Astrocyte (in vitro differentiated cells and primary cell): Measurements from ENCODE around the gene TPGS1. TPM values are rescaled to one million over a fixed set of nuclear protein-coding genes. Genes with fewer than 3 reads are reported as not detected.

Experiments
- DNase-seq: peaks from one replicate; pipeline ENCODE4 v3.0.0-alpha.2; 2010; ENCODE audit warnings: low read depth
- FAIRE-seq: peaks from 2 replicates; lab custom pipeline; 2011; peaks lifted over from hg19 to GRCh38; lab: Jason Lieb, UNC
- H2AFZ ChIP-seq: 2 replicates; pipeline ENCODE4 v1.6.0; 2012; ENCODE audit warnings: low read depth, low read length, inconsistent platforms
- H3K27ac ChIP-seq: 2 replicates; pipeline ENCODE4 v1.5.1; 2011; ENCODE audit warnings: low read depth, low read length, inconsistent platforms
- H3K27me3 ChIP-seq: 2 replicates; pipeline ENCODE4 v1.6.0; 2011; ENCODE audit warnings: low read length, inconsistent platforms; ENCODE audit not compliant: insufficient read depth
- H3K36me3 ChIP-seq: 2 replicates; pipeline ENCODE4 v1.5.1; 2011; ENCODE audit warnings: low read length, inconsistent platforms; ENCODE audit not compliant: insufficient read depth
- H3K4me1 ChIP-seq: 2 replicates; pipeline ENCODE4 v1.5.1; 2011; ENCODE audit warnings: low read length, inconsistent platforms; ENCODE audit not compliant: insufficient read depth
- H3K4me2 ChIP-seq: 2 replicates; pipeline ENCODE4 v1.6.0; 2012; ENCODE audit warnings: low read length, inconsistent platforms
- H3K4me3 ChIP-seq: 2 replicates; pipeline ENCODE4 v1.5.1; 2011; ENCODE audit warnings: low read depth, mild to moderate bottlenecking, low read length, inconsistent platforms; ENCODE audit not compliant: insufficient read depth
- H3K79me2 ChIP-seq: 2 replicates; pipeline ENCODE4 v1.6.0; 2012; ENCODE audit warnings: mild to moderate bottlenecking, low read length, inconsistent platforms; ENCODE audit not compliant: insufficient read depth
- H3K9ac ChIP-seq: 2 replicates; pipeline ENCODE4 v1.6.0; 2012; ENCODE audit warnings: mild to moderate bottlenecking, low read length, inconsistent platforms
- H3K9me3 ChIP-seq: 2 replicates; pipeline ENCODE4 v1.5.1; 2012; ENCODE audit warnings: low read depth, mild to moderate bottlenecking, low read length, inconsistent platforms; ENCODE audit not compliant: insufficient read depth
- H4K20me1 ChIP-seq: 2 replicates; pipeline ENCODE4 v1.6.0; 2012; ENCODE audit warnings: low read length, inconsistent platforms; ENCODE audit not compliant: insufficient read depth
- H3K27ac Mint-ChIP-seq: one replicate; pipeline ENCODE4 v1.8.0; 2021; ENCODE audit warnings: mild to moderate bottlenecking, mixed read lengths; ENCODE audit not compliant: unreplicated experiment
- H3K27me3 Mint-ChIP-seq: one replicate; pipeline ENCODE4 v1.8.0; 2021; ENCODE audit warnings: low read depth, mixed read lengths; ENCODE audit not compliant: unreplicated experiment
- H3K36me3 Mint-ChIP-seq: one replicate; pipeline ENCODE4 v1.8.0; 2021; ENCODE audit warnings: low read depth, mixed read lengths; ENCODE audit not compliant: unreplicated experiment
- H3K4me1 Mint-ChIP-seq: one replicate; pipeline ENCODE4 v1.8.0; 2021; ENCODE audit warnings: low read depth, mixed read lengths; ENCODE audit not compliant: unreplicated experiment
- H3K4me3 Mint-ChIP-seq: one replicate; pipeline ENCODE4 v1.8.0; 2021; ENCODE audit warnings: mild to moderate bottlenecking, moderate library complexity, mixed read lengths; ENCODE audit not compliant: unreplicated experiment
- H3K9me3 Mint-ChIP-seq: one replicate; pipeline ENCODE4 v1.8.0; 2021; ENCODE audit warnings: mild to moderate bottlenecking, mixed read lengths; ENCODE audit not compliant: unreplicated experiment
- EZH2 ChIP-seq: IDR thresholded peaks from 2 replicates; pipeline ENCODE4 v1.6.1; 2012; ENCODE audit warnings: mild to moderate bottlenecking, low read length, inconsistent platforms; ENCODE audit not compliant: insufficient read depth
- total RNA-seq: library from RNA; stranded (reverse); gene quantifications from 2 replicates; pipeline ENCODE4 v1.2.1, GENCODE V29; 2021
- TF ChIP-seq, protein P1 (sequence below): IDR thresholded peaks from 2 replicates; pipeline ENCODE4 v1.5.1; 2011; ENCODE audit warnings: low read depth, mild to moderate bottlenecking, inconsistent platforms, low read length, moderate library complexity; ENCODE audit not compliant: insufficient read depth

Gene TPGS1
- total RNA-seq, 1 donor from 2014 or later: 17.9 TPM

DNA sequence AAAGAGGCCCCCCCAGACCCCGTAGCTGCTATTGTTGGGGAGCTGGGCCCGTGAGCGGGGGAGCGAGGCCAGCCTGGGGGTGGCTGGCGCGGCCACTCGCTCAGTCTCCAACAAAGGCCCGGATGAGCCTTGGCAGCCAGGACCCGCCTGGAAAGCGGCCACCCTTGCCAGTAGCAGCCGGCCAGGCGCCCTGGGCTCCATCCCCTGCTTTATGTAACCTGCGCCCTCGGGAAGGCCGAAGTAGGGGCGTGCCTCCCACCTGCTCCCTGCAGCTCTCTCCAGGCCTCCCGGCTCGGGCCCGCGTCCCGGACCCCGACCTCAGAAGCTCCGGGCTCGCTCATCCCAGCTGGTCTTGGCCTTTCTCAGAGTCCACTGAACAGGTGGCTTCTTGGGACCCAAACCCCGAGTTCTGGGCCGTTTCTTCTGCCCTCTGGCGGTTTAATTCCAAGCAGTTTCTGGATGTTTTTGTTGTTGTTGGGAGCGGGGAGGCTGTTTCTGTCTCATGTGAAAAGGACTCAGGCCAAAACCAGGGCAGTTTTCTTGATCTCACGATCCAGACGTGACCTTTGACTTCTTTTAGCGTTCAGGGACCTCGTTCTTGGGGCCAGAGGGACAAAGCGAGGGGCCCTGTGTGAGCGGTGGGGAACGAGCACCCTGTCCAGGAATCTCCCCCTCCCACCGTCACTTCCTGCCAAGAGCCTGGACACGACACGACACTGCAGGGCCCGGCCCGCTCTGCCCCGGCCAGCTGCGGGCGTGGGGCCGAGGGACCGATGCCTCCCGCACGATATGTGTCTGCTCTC is 25.5 kb downstream of the TPGS1 start:
- Histone ChIP-seq H3K4me1 (peaks cover 28% of the 10 kb centered on the region), H3K27ac (peak overlapping the region; percentile 74), H4K20me1 (peaks cover 54% of the 10 kb centered on the region), H3K36me3 (no peaks in the 10 kb centered on the region), H3K9me3 (no peaks in the 10 kb centered on the region), H3K27me3 (no peaks in the 10 kb centered on the region), H3K79me2 (peaks cover 55% of the 10 kb centered on the region), H3K4me3 (peak overlapping the region; percentile 76), H3K9ac (peak overlapping the region; percentile 85), H2AFZ (no peak overlapping the region), H3K4me2 (peak overlapping the region; percentile 92)
- H3K9me3 Mint-ChIP-seq: no peaks in the 10 kb centered on the region
- H3K27ac Mint-ChIP-seq: peak overlapping the region; percentile 95
- DNase-seq (peak; percentile 39), FAIRE-seq (no peak)
- no peak for TF ChIP-seq EZH2
- TF ChIP-seq, protein P1, sequence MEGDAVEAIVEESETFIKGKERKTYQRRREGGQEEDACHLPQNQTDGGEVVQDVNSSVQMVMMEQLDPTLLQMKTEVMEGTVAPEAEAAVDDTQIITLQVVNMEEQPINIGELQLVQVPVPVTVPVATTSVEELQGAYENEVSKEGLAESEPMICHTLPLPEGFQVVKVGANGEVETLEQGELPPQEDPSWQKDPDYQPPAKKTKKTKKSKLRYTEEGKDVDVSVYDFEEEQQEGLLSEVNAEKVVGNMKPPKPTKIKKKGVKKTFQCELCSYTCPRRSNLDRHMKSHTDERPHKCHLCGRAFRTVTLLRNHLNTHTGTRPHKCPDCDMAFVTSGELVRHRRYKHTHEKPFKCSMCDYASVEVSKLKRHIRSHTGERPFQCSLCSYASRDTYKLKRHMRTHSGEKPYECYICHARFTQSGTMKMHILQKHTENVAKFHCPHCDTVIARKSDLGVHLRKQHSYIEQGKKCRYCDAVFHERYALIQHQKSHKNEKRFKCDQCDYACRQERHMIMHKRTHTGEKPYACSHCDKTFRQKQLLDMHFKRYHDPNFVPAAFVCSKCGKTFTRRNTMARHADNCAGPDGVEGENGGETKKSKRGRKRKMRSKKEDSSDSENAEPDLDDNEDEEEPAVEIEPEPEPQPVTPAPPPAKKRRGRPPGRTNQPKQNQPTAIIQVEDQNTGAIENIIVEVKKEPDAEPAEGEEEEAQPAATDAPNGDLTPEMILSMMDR: peak; percentile 55
- peaks cover 11% of the 10 kb centered on the region for H3K4me1 Mint-ChIP-seq
- H3K27me3 Mint-ChIP-seq: no peaks in the 10 kb centered on the region
- peaks cover 3% of the 10 kb centered on the region for H3K36me3 Mint-ChIP-seq
- peak overlapping the region; percentile 92 for H3K4me3 Mint-ChIP-seq

DNA sequence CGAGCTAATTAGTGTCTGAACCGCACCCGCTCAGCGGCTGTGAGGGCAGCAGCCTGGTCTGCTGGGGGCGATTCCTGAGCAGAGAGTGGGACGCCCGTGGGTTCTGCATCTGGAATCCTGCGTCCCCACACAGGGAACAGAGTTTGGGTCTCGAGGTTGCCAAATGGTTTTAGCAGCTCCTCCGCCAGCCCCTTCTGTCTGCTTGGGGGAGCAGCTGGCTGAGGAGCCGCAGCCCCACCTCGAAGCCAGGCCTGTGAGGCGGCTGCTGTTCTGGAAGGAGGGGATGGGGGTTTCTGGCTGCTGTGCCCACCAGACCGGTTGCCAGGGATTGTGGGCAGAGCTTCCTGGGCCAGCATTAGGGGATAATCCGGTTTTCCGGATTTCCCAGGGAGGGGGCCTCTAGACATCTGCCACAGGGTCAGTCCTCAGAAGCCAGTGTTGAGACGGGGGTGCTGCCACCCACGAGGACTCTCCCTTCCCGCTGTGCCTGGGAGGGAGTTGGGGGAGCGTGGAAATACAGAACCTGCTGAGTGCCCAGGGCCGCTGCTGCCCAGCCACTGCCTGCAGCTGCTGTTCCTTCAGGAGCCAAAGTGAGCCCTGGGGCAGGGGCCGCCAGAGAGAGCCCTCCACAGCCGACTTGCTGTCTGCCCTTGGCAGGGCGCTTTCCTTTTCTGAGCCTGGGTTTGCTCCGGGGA is 26.2 kb downstream of the TPGS1 start:
- Histone ChIP-seq H2AFZ (no peak overlapping the region), H3K36me3 (no peaks in the 10 kb centered on the region), H3K4me3 (peak overlapping the region; percentile 76), H3K9ac (peak overlapping the region; percentile 85), H3K4me2 (peak overlapping the region; percentile 92), H4K20me1 (peaks cover 62% of the 10 kb centered on the region), H3K27ac (peak overlapping the region; percentile 74), H3K79me2 (peaks cover 63% of the 10 kb centered on the region), H3K4me1 (peaks cover 28% of the 10 kb centered on the region), H3K27me3 (no peaks in the 10 kb centered on the region), H3K9me3 (no peaks in the 10 kb centered on the region)
- Mint-ChIP-seq H3K4me1 (peaks cover 11% of the 10 kb centered on the region), H3K27ac (no peak overlapping the region), H3K9me3 (no peaks in the 10 kb centered on the region), H3K4me3 (peak overlapping the region; percentile 92), H3K36me3 (peaks cover 3% of the 10 kb centered on the region), H3K27me3 (no peaks in the 10 kb centered on the region)
- DNase-seq (no peak), FAIRE-seq (no peak)
- TF ChIP-seq EZH2: no peak
- TF ChIP-seq, protein P1: no peak
